ENCODE measurements around the gene AK9. TPM values are rescaled to one million over a fixed set of nuclear protein-coding genes. Genes with fewer than 3 reads are reported as not detected.

AK9 gene
- total and polyA plus RNA-seq, 9 of the 15 experiments (the other 6 are each of a cell fraction or from before 2014, with no cell fraction given): 0.59 to 1.9 (median 1.2) TPM

DNA sequence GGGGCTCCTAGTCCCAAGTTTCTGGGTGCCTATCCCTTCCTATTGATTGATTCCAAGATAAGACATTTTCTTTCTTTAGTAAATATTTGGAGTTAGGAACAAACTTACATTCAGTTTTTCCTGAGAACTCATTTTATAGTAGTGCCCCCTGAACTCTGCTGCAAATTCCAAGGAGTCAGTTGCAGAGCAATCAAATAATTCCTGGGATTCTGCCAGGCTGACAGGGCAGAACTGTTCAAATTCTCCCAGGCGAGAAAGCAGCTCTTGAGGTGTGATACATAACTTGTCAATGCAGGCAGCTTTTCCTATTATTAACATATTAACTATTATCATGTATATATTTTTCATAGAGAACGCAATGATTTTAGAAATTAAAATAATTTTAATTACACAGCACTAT, 192.1 kb downstream of the AK9 start:
- POLR2A ChIA-PET: no interaction called here
- TF ChIP-seq CTBP1 (IDR thresholded peaks at IDR 0.05; ENCODE audit: borderline replicate concordance): no peak
- TF ChIP-seq SREBF2 (CRISPR knock-in tag; IDR thresholded peaks at IDR 0.05): no peak
- TF ChIP-seq CXXC5 (CRISPR knock-in tag; IDR thresholded peaks at IDR 0.05): no peak
- TF ChIP-seq POLR2G (IDR thresholded peaks at IDR 0.05; ENCODE audit: low read depth, low read length): no peak
- no peak for TF ChIP-seq HMGN3 (IDR thresholded peaks at IDR 0.05; ENCODE audit: borderline replicate concordance, extremely low read depth, insufficient read length, low read depth, low read length)
- no peak for TF ChIP-seq CCNT2 (IDR thresholded peaks at IDR 0.05; ENCODE audit: borderline replicate concordance, extremely low read depth, insufficient read length, low read depth, low read length)
- no peak for TF ChIP-seq JUND (IDR thresholded peaks at IDR 0.05; ENCODE audit: borderline replicate concordance, low read depth, low read length)
- TF ChIP-seq JUND (tag; IDR thresholded peaks at IDR 0.05; ENCODE audit: borderline replicate concordance, low read depth, low read length): no peak
- TF ChIP-seq BDP1 (IDR thresholded peaks at IDR 0.05; ENCODE audit: insufficient read depth, insufficient read length): no peak
- no peak for TF ChIP-seq ZNF717 (CRISPR knock-in tag; IDR thresholded peaks at IDR 0.05)
- TF ChIP-seq ARID2 (IDR thresholded peaks at IDR 0.05): no peak
- TF ChIP-seq, protein P1, sequence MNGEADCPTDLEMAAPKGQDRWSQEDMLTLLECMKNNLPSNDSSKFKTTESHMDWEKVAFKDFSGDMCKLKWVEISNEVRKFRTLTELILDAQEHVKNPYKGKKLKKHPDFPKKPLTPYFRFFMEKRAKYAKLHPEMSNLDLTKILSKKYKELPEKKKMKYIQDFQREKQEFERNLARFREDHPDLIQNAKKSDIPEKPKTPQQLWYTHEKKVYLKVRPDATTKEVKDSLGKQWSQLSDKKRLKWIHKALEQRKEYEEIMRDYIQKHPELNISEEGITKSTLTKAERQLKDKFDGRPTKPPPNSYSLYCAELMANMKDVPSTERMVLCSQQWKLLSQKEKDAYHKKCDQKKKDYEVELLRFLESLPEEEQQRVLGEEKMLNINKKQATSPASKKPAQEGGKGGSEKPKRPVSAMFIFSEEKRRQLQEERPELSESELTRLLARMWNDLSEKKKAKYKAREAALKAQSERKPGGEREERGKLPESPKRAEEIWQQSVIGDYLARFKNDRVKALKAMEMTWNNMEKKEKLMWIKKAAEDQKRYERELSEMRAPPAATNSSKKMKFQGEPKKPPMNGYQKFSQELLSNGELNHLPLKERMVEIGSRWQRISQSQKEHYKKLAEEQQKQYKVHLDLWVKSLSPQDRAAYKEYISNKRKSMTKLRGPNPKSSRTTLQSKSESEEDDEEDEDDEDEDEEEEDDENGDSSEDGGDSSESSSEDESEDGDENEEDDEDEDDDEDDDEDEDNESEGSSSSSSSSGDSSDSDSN (IDR thresholded peaks at IDR 0.05; ENCODE audit: borderline replicate concordance in 1 of 2, low read depth in 2 of 2, low read length in 2 of 2): no peak
- TF ChIP-seq STAT5B (CRISPR knock-in tag; IDR thresholded peaks at IDR 0.05): no peak
- TF ChIP-seq RBM39 (optimal IDR thresholded peaks at IDR 0.05; ENCODE audit: low read depth, low read length): no peak
- TF ChIP-seq, protein P2, sequence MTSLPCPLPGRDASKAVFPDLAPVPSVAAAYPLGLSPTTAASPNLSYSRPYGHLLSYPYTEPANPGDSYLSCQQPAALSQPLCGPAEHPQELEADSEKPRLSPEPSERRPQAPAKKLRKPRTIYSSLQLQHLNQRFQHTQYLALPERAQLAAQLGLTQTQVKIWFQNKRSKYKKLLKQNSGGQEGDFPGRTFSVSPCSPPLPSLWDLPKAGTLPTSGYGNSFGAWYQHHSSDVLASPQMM (CRISPR knock-in tag; IDR thresholded peaks at IDR 0.05): no peak
- Histone ChIP-seq H3K4me1 (replicated peaks in 1 of 2; ENCODE audit: control insufficient read depth in 2 of 2, insufficient read depth in 2 of 2, low read length in 2 of 2) (no peaks in the 10 kb centered on the region), H3K79me2 (ENCODE audit: control insufficient read depth, insufficient read depth, low read length) (no peaks in the 10 kb centered on the region), H3K4me2 (ENCODE audit: insufficient read depth, low read length) (no peak overlapping the region), H3K27ac (ENCODE audit: extremely low read depth, low read depth, low read length) (no peak overlapping the region), H3K9ac (ENCODE audit: insufficient read depth in 1 of 2, low read depth in 2 of 2, low read length in 2 of 2) (no peak overlapping the region), H4K20me1 (replicated peaks; ENCODE audit: control insufficient read depth, insufficient read depth, low read length) (no peaks in the 10 kb centered on the region), H3K27me3 (ENCODE audit: control insufficient read depth in 2 of 2, insufficient read depth in 2 of 2, low read length in 2 of 2) (peaks cover 15 to 32% of the 10 kb centered on the region in 2 experiments), H2AFZ (ENCODE audit: low read depth, low read length) (no peak overlapping the region), H3K36me3 (ENCODE audit: control insufficient read depth, insufficient read depth, low read length) (no peaks in the 10 kb centered on the region), H3K9me3 (replicated peaks; ENCODE audit: control insufficient read depth, insufficient read depth, low read depth, low read length) (no peaks in the 10 kb centered on the region), H3K4me3 (no peak overlapping the region), H3K9me1 (ENCODE audit: control insufficient read depth, insufficient read depth, low read length) (no peaks in the 10 kb centered on the region)
- no peak for ATAC-seq
- in situ Hi-C loops (cut with MboI) (no loop called here), intact Hi-C loops (cut with micrococcal nuclease) (no loop called here)
- DNase-seq (ENCODE audit: extremely low read depth in 1 of 4, low spot score in 3 of 4): no peak
- CTCF ChIA-PET (ENCODE audit: low intra/inter-chr PET ratio): no interaction called here
- WGBS (ENCODE audit: insufficient coverage, low coverage, missing lambda C conversion rate): 13% methylated on average over 2 of the region's 2 CpGs
- FAIRE-seq: no peak
- BruUV-seq (replicated peaks): no TSS peak

Measured in K562 (cell line).